Measurements from ENCODE around the gene KHDC3L. TPM values are rescaled to one million over a fixed set of nuclear protein-coding genes. Genes with fewer than 3 reads are reported as not detected.

The KHDC3L gene
- total RNA-seq, 1 experiment from 2014 or later, result not detected

GRCh38 chr6:73367761-73368355 is 5.4 kb downstream of the KHDC3L start:
- DNase-seq, result no peak
- TF ChIP-seq EZH2 (IDR thresholded peaks at IDR 0.05; ENCODE audit: low read depth) (no peak), CTCF (conservative IDR thresholded peaks at IDR 0.05) (no peak)
- Histone ChIP-seq H3K4me2 (no peak overlapping the region), H3F3A (ENCODE audit: insufficient read depth, low read depth) (no peaks in the 10 kb centered on the region), H4K20me1 (ENCODE audit: insufficient read depth) (no peaks in the 10 kb centered on the region), H3K4me1 (replicated peaks; ENCODE audit: insufficient read depth) (no peaks in the 10 kb centered on the region), H3K9me2 (ENCODE audit: insufficient read depth) (no peaks in the 10 kb centered on the region), H3K36me3 (ENCODE audit: low read depth) (no peaks in the 10 kb centered on the region), H3K27me3 (ENCODE audit: insufficient read depth, low read depth) (no peaks in the 10 kb centered on the region), H3K79me2 (ENCODE audit: low read depth) (no peaks in the 10 kb centered on the region), H2AFZ (no peak overlapping the region), H3K9me3 (ENCODE audit: insufficient read depth, low read depth) (peaks cover 5% of the 10 kb centered on the region; the same call in 1 of the 2 replicates), H3K27ac (no peak overlapping the region), H3K4me3 (no peak overlapping the region)
- BruUV-seq (replicated peaks), result no TSS peak
- intact Hi-C loops (cut with micrococcal nuclease; ENCODE audit: unreplicated experiment), result no loop called here
- CTCF ChIA-PET, result no interaction called here
- POLR2A ChIA-PET (ENCODE audit: unreplicated experiment), result no interaction called here

- Histone ChIP-seq H3K79me2 (ENCODE audit: low read depth) (no peaks in the 10 kb centered on the region), H3K4me3 (no peak overlapping the region), H2AFZ (no peak overlapping the region), H3K9me2 (ENCODE audit: insufficient read depth) (no peaks in the 10 kb centered on the region), H3K27me3 (ENCODE audit: insufficient read depth, low read depth) (no peaks in the 10 kb centered on the region), H3K4me1 (replicated peaks; ENCODE audit: insufficient read depth) (no peaks in the 10 kb centered on the region), H3K36me3 (ENCODE audit: low read depth) (no peaks in the 10 kb centered on the region), H3K9me3 (ENCODE audit: insufficient read depth, low read depth) (peaks cover 5% of the 10 kb centered on the region; the same call in 1 of the 2 replicates), H4K20me1 (ENCODE audit: insufficient read depth) (no peaks in the 10 kb centered on the region), H3K4me2 (no peak overlapping the region), H3F3A (ENCODE audit: insufficient read depth, low read depth) (no peaks in the 10 kb centered on the region), H3K27ac (no peak overlapping the region)
- intact Hi-C loops (cut with micrococcal nuclease; ENCODE audit: unreplicated experiment), result no loop called here
- BruUV-seq (replicated peaks), result no TSS peak
- TF ChIP-seq CTCF (conservative IDR thresholded peaks at IDR 0.05), result no peak
- no peak for TF ChIP-seq EZH2 (IDR thresholded peaks at IDR 0.05; ENCODE audit: low read depth)
- no peak for DNase-seq
- ChIA-PET CTCF (no interaction called here), POLR2A (ENCODE audit: unreplicated experiment) (no interaction called here)
Observed at GRCh38 chr6:73368675-73369074, 6.2 kb downstream of the KHDC3L start.

- no peak for DNase-seq
- no peak overlapping the region for H3K4me3 ChIP-seq
- H3F3A ChIP-seq (ENCODE audit: insufficient read depth, low read depth), result no peaks in the 10 kb centered on the region
- ChIA-PET POLR2A (ENCODE audit: unreplicated experiment) (no interaction called here), CTCF (interaction anchor here (0.5 kb wide), 1 partner anchor 1799 kb away, joined by 3 read pairs; no protein-coding TSS in a partner anchor)
- no peak overlapping the region for H3K27ac ChIP-seq
- BruUV-seq (replicated peaks), result no TSS peak
- H3K9me3 ChIP-seq (ENCODE audit: insufficient read depth, low read depth), result peaks cover 5% of the 10 kb centered on the region; the same call in 1 of the 2 replicates
- intact Hi-C loops (cut with micrococcal nuclease; ENCODE audit: unreplicated experiment), result no loop called here
- no peaks in the 10 kb centered on the region for H3K4me1 ChIP-seq (replicated peaks; ENCODE audit: insufficient read depth)
- H3K9me2 ChIP-seq (ENCODE audit: insufficient read depth), result no peaks in the 10 kb centered on the region
- no peak overlapping the region for H3K4me2 ChIP-seq
- no peaks in the 10 kb centered on the region for H3K27me3 ChIP-seq (ENCODE audit: insufficient read depth, low read depth)
- no peaks in the 10 kb centered on the region for H3K36me3 ChIP-seq (ENCODE audit: low read depth)
- TF ChIP-seq EZH2 (IDR thresholded peaks at IDR 0.05; ENCODE audit: low read depth), result no peak
- TF ChIP-seq CTCF (conservative IDR thresholded peaks at IDR 0.05), result no peak
- H4K20me1 ChIP-seq (ENCODE audit: insufficient read depth), result no peaks in the 10 kb centered on the region
- no peak overlapping the region for H2AFZ ChIP-seq
- H3K79me2 ChIP-seq (ENCODE audit: low read depth), result no peaks in the 10 kb centered on the region
Observed at GRCh38 chr6:73369157-73369556, 6.7 kb downstream of the KHDC3L start.
